Hepatocyte (in vitro differentiated cells): Measurements from ENCODE around the gene SLCO3A1.

Source experiments
- EZH2 ChIP-seq: fragments of 200-600 bp; sonication (generic); IDR thresholded peaks from 2 replicates; pipeline ENCODE4 v1.6.1; 2016; ENCODE audit warnings: antibody characterized with exemption, mild to moderate bottlenecking, borderline replicate concordance
- EZH2phosphoT487 ChIP-seq: fragments of 200-600 bp; sonication (generic); IDR thresholded peaks from one replicate; pipeline ENCODE4 v1.6.1; 2018; ENCODE audit warnings: antibody characterized with exemption, mild to moderate bottlenecking, low read depth, moderate library complexity; ENCODE audit not compliant: unreplicated experiment, severe bottlenecking
- TF ChIP-seq, protein P1 (sequence below): fragments of 200-600 bp; sonication (generic); IDR thresholded peaks from 2 replicates; pipeline ENCODE4 v1.5.1; 2016; ENCODE audit warnings: antibody characterized with exemption, mild to moderate bottlenecking; ENCODE audit not compliant: poor library complexity

DNA sequence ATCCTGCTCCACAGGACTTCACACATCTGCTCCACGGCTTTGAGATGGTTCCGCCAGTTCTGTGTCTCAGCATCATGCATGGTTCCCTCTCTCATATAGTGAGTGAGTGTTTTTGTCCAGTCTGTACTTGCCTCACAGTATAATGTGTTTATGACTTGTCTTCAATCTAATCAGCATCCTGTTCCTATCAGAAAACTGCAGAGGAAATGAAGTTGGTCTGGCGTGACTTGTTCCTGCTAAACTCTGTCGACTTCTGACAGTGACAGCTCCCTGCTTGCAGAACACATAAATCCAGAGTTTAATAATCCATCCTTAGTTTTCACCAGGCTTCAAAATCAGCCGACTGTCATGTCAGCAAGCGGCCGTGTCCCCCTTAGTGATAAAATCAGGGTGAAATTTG lies 222.3 kb downstream of the SLCO3A1 start:
- TF ChIP-seq, protein P1, sequence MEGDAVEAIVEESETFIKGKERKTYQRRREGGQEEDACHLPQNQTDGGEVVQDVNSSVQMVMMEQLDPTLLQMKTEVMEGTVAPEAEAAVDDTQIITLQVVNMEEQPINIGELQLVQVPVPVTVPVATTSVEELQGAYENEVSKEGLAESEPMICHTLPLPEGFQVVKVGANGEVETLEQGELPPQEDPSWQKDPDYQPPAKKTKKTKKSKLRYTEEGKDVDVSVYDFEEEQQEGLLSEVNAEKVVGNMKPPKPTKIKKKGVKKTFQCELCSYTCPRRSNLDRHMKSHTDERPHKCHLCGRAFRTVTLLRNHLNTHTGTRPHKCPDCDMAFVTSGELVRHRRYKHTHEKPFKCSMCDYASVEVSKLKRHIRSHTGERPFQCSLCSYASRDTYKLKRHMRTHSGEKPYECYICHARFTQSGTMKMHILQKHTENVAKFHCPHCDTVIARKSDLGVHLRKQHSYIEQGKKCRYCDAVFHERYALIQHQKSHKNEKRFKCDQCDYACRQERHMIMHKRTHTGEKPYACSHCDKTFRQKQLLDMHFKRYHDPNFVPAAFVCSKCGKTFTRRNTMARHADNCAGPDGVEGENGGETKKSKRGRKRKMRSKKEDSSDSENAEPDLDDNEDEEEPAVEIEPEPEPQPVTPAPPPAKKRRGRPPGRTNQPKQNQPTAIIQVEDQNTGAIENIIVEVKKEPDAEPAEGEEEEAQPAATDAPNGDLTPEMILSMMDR, result no peak
- TF ChIP-seq EZH2 (no peak), EZH2phosphoT487 (no peak)
